PC-3 (cell line): ENCODE data around the gene SMPX. TPM values are rescaled to one million over a fixed set of nuclear protein-coding genes. Genes with fewer than 3 reads are reported as not detected.
A peak's percentile ranks its signal among the peaks of the same experiment; 100 is the strongest.

Experiments
- ATAC-seq: fragments of 200-7000 bp; cut with Tn5 transposase; 2 replicates; pipeline ENCODE4 v1.9.1; 2020; ENCODE audit warnings: mild to moderate bottlenecking, moderate library complexity
- BruUV-seq: library from RNA; stranded (reverse); fragments of 400-500 nt; replicated peaks from 2 replicates; lab custom pipeline; 2021; lab: Mats Ljungman, UMichigan
- CTCF ChIA-PET: fragments of 300-600 bp; sonication (Branson Sonifier 250); formaldehyde crosslinking; loops from one replicate; lab custom pipeline; 2022; ENCODE audit warnings: antibody characterized with exemption; lab: Charles Lee
- POLR2A ChIA-PET: fragments of 300-600 bp; sonication (Branson Sonifier 250); formaldehyde crosslinking; loops from one replicate; lab custom pipeline; 2022; ENCODE audit warnings: antibody characterized with exemption; ENCODE audit not compliant: unreplicated experiment; lab: Charles Lee
- DNase-seq: peaks from one replicate; pipeline ENCODE4 v3.0.0-alpha.2; 2015
- H2AFZ ChIP-seq: fragments of 300-600 bp; sonication (generic); 2 replicates; pipeline ENCODE4 v1.6.0; 2016; ENCODE audit warnings: antibody characterized with exemption, low read length
- H3F3A ChIP-seq: fragments of 300-600 bp; sonication (generic); one replicate; pipeline ENCODE4 v1.6.0; 2017; ENCODE audit warnings: antibody characterized with exemption, low read length, control low read depth, mild to moderate bottlenecking; ENCODE audit not compliant: unreplicated experiment
- H3K27ac ChIP-seq: fragments of 300-600 bp; sonication (generic); 2 replicates; pipeline ENCODE4 v1.5.1; 2016; ENCODE audit warnings: mild to moderate bottlenecking, low read length
- H3K27me3 ChIP-seq: fragments of 300-600 bp; sonication (generic); 2 replicates; pipeline ENCODE4 v1.6.1; 2016; ENCODE audit warnings: low read length, mixed read lengths
- H3K36me3 ChIP-seq: fragments of 300-600 bp; sonication (generic); 2 replicates; pipeline ENCODE4 v1.6.1; 2016; ENCODE audit warnings: low read depth, mixed run types, low read length, mixed read lengths
- H3K4me1 ChIP-seq: fragments of 300-600 bp; sonication (generic); 2 replicates; pipeline ENCODE4 v1.5.1; 2016; ENCODE audit warnings: low read length; ENCODE audit not compliant: insufficient read depth
- H3K4me2 ChIP-seq: fragments of 300-600 bp; sonication (generic); 2 replicates; pipeline ENCODE4 v1.6.0; 2016; ENCODE audit warnings: low read length
- H3K4me3 ChIP-seq: fragments of 300-600 bp; sonication (generic); 2 replicates; pipeline ENCODE4 v1.5.1; 2016; ENCODE audit warnings: mild to moderate bottlenecking, low read length, mixed read lengths
- H3K79me2 ChIP-seq: fragments of 300-600 bp; sonication (generic); 2 replicates; pipeline ENCODE4 v1.6.1; 2017; ENCODE audit warnings: low read length, mixed read lengths
- H3K9ac ChIP-seq: fragments of 300-600 bp; sonication (generic); 2 replicates; pipeline ENCODE4 v1.6.0; 2016; ENCODE audit warnings: mild to moderate bottlenecking, low read length
- H3K9me2 ChIP-seq: fragments of 300-600 bp; sonication (generic); replicated peaks from 2 replicates; pipeline ENCODE4 v1.6.1; 2016; ENCODE audit warnings: mixed run types, low read length, mixed read lengths
- H3K9me3 ChIP-seq: fragments of 300-600 bp; sonication (generic); 2 replicates; pipeline ENCODE4 v1.6.1; 2016; ENCODE audit warnings: low read length, mixed read lengths
- H4K20me1 ChIP-seq: fragments of 300-600 bp; sonication (generic); 2 replicates; pipeline ENCODE4 v1.6.1; 2016; ENCODE audit warnings: low read length, mixed read lengths
- EZH2 ChIP-seq: fragments of 300-600 bp; sonication (generic); IDR thresholded peaks from one replicate; pipeline ENCODE4 v1.6.1; 2017; ENCODE audit warnings: antibody characterized with exemption, mild to moderate bottlenecking, low read length; ENCODE audit not compliant: unreplicated experiment
- EZH2phosphoT487 ChIP-seq: fragments of 300-600 bp; sonication (generic); IDR thresholded peaks from 2 replicates; pipeline ENCODE4 v1.6.1; 2018; ENCODE audit warnings: mild to moderate bottlenecking, antibody characterized with exemption, low read length, borderline replicate concordance
- intact Hi-C: fragments of 100-400 bp; cut with micrococcal nuclease; formaldehyde crosslinking; loops from 2 replicates; pipeline ENCODE4 v1.9.0; 2023
- total RNA-seq: library from RNA; depleted of rRNA; stranded (reverse); fragments of >200 nt; gene quantifications from 2 replicates; pipeline ENCODE4 v1.2.3, GENCODE V29; 2014
- TF ChIP-seq, protein P1 (sequence below): fragments of 300-600 bp; sonication (generic); conservative IDR thresholded peaks from 2 replicates; pipeline ENCODE4 v1.5.1; 2017; ENCODE audit warnings: antibody characterized with exemption, low read depth, mild to moderate bottlenecking, low read length

The SMPX gene
- total RNA-seq, 1 experiment from 2014 or later, result not detected

DNA sequence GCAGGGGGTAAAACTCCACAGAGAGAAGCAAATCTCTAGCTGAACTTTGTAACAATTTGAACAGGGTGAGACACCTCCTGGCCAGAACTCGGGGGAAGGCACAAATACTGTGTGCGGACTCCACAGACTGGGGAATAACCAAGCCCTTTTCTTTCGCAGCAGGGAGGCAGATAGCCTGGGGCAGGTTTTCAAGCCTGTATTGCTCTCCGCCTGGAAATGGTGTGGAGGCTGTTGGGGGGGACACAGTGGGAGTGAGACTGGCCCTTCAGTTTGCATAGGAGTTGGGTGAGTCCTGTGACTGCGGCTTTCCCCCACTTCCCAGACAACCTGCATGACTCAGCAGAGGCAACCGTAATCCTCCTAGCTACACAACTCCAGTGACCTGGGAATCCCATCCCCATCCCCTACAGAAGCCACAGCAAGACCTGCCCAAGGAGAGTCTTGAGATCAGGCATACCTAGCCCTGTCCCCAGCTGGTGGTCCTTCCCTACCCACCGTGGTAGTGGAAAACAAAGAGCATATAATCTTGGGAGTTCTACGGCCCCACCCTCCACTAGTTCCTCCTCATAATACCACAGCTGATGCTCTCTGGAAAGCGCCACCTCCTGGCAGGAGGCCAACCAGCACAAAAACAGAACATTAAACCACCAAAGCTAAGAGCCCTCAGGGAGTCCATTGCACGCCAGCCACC, 12.9 kb upstream of the SMPX start:
- Histone ChIP-seq H3K4me3 (no peak overlapping the region), H3K27ac (peak overlapping the region; percentile 81), H4K20me1 (no peaks in the 10 kb centered on the region), H3F3A (no peaks in the 10 kb centered on the region), H3K79me2 (no peaks in the 10 kb centered on the region), H3K9me3 (no peaks in the 10 kb centered on the region), H3K4me1 (peaks cover 15% of the 10 kb centered on the region; the same call in 1 of the 2 replicates), H3K27me3 (no peaks in the 10 kb centered on the region), H3K9me2 (no peaks in the 10 kb centered on the region), H3K4me2 (peak overlapping the region; percentile 64), H2AFZ (peak overlapping the region; percentile 50; the same call in 1 of the 2 replicates), H3K36me3 (no peaks in the 10 kb centered on the region), H3K9ac (peak overlapping the region; percentile 52)
- POLR2A ChIA-PET, result no interaction called here
- ATAC-seq (peak; percentile 51), DNase-seq (peak; percentile 55)
- intact Hi-C loops, result no loop called here
- CTCF ChIA-PET, result no interaction called here
- no TSS peak for BruUV-seq
- no peak for TF ChIP-seq EZH2phosphoT487
- TF ChIP-seq EZH2, result no peak
- TF ChIP-seq, protein P1, sequence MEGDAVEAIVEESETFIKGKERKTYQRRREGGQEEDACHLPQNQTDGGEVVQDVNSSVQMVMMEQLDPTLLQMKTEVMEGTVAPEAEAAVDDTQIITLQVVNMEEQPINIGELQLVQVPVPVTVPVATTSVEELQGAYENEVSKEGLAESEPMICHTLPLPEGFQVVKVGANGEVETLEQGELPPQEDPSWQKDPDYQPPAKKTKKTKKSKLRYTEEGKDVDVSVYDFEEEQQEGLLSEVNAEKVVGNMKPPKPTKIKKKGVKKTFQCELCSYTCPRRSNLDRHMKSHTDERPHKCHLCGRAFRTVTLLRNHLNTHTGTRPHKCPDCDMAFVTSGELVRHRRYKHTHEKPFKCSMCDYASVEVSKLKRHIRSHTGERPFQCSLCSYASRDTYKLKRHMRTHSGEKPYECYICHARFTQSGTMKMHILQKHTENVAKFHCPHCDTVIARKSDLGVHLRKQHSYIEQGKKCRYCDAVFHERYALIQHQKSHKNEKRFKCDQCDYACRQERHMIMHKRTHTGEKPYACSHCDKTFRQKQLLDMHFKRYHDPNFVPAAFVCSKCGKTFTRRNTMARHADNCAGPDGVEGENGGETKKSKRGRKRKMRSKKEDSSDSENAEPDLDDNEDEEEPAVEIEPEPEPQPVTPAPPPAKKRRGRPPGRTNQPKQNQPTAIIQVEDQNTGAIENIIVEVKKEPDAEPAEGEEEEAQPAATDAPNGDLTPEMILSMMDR, result peak; percentile 35; the same call in 1 of the 2 replicates

DNA sequence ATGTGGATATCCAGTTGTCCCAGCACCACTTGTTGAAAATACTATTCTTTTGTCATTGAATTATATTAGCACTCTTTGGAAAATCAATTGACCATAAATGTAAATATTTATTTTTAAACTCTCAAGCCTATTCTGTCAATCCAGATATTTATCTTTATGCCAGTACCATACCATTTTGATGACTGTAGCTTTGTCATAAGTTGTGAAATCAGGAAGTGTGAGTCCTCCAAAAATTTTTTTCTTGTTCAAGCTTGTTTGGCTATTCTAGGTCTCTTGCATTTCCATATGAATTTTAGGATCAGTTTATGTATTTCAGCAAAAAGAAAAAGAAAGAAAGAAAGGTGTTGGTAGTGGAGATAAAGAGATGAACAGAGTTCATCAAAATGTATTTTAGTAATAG, 8.2 kb upstream of the SMPX start:
- intact Hi-C loops, result no loop called here
- Histone ChIP-seq H4K20me1 (no peaks in the 10 kb centered on the region), H3K9me3 (no peaks in the 10 kb centered on the region), H3K9ac (no peak overlapping the region), H2AFZ (no peak overlapping the region), H3K27ac (no peak overlapping the region), H3K79me2 (no peaks in the 10 kb centered on the region), H3K36me3 (no peaks in the 10 kb centered on the region), H3K4me3 (no peak overlapping the region), H3K9me2 (no peaks in the 10 kb centered on the region), H3F3A (no peaks in the 10 kb centered on the region), H3K27me3 (no peaks in the 10 kb centered on the region), H3K4me1 (peaks cover 19% of the 10 kb centered on the region), H3K4me2 (no peak overlapping the region)
- no TSS peak for BruUV-seq
- CTCF ChIA-PET, result interaction anchor here (0.6 kb wide), 1 partner anchor 1250 kb away, joined by 4 read pairs; no protein-coding TSS in a partner anchor
- peak; percentile 32 for DNase-seq
- POLR2A ChIA-PET, result no interaction called here
- ATAC-seq, result no peak
- TF ChIP-seq EZH2 (no peak), EZH2phosphoT487 (no peak)
- TF ChIP-seq, protein P1, result no peak

DNA sequence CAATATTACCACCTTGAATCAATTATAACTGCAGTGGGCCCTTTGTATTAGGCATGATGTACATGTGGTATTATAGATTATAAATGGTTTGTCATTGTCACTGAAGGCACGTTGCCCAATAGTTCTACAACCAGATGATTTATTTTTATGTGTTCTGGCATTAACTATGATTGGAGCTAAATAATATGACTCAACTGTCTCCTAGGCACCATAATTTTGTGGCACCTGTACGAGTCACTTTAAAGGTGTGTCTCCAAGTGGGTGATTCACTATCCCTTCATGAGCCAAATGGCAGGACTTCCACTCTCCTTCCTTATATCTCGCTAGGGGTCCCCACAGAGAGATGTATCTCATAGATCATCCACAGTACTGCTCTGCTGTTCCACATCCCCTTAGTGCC, 6.1 kb upstream of the SMPX start:
- Histone ChIP-seq H3K27me3 (no peaks in the 10 kb centered on the region), H3K27ac (no peak overlapping the region), H3K4me2 (no peak overlapping the region), H3F3A (no peaks in the 10 kb centered on the region), H3K4me1 (peaks cover 7% of the 10 kb centered on the region), H4K20me1 (no peaks in the 10 kb centered on the region), H3K4me3 (no peak overlapping the region), H3K9ac (no peak overlapping the region), H3K79me2 (no peaks in the 10 kb centered on the region), H3K9me3 (no peaks in the 10 kb centered on the region), H3K9me2 (no peaks in the 10 kb centered on the region), H3K36me3 (no peaks in the 10 kb centered on the region), H2AFZ (no peak overlapping the region)
- no TSS peak for BruUV-seq
- ChIA-PET POLR2A (no interaction called here), CTCF (no interaction called here)
- intact Hi-C loops, result no loop called here
- TF ChIP-seq, protein P1, result peak; percentile 49; the same call in 1 of the 2 replicates
- no peak for TF ChIP-seq EZH2phosphoT487
- ATAC-seq, result peak; percentile 84
- DNase-seq, result peak; percentile 79
